HG03196 (cell line): Measurements from ENCODE around the gene TK1.

ENCODE experiments used
- ATAC-seq: cut with Tn5 transposase; IDR thresholded peaks from one replicate; pipeline ENCODE4 v1.9.1; 2021; ENCODE audit not compliant: unreplicated experiment

TK1 gene

DNA sequence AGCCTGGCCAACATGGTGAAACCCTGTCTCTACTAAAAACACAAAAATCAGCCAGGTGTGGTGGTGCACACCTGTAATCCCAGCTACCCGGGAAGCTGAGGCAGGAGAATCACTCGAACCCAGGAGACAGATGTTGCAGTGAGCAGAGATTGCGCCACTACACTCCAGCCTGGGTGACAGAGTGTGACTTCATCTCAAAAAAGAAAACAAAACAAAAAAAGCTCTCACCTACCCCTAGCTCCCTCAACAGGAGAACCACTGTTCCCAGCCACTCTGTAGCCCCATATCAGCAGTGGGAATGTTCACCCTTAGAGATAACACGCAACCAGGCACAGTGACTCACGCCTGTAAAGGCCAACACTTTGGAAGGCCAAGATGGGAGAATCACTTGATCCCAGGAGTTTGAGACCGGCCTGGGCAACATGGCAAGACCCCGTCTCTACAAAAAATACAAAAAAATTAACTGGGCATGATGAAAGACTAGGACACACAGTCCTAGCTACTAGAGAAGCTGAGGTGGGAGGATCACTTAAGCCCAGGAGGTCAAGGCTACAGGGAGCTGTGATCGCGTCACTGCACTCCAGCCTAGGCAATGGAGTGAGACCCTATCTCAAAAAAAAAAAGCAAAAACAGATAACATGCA is 50.9 kb downstream of the TK1 start:
- no peak for ATAC-seq

- ATAC-seq = no peak
Measured at GRCh38 chr17:78134899-78135385, 51.9 kb downstream of the TK1 start.

DNA sequence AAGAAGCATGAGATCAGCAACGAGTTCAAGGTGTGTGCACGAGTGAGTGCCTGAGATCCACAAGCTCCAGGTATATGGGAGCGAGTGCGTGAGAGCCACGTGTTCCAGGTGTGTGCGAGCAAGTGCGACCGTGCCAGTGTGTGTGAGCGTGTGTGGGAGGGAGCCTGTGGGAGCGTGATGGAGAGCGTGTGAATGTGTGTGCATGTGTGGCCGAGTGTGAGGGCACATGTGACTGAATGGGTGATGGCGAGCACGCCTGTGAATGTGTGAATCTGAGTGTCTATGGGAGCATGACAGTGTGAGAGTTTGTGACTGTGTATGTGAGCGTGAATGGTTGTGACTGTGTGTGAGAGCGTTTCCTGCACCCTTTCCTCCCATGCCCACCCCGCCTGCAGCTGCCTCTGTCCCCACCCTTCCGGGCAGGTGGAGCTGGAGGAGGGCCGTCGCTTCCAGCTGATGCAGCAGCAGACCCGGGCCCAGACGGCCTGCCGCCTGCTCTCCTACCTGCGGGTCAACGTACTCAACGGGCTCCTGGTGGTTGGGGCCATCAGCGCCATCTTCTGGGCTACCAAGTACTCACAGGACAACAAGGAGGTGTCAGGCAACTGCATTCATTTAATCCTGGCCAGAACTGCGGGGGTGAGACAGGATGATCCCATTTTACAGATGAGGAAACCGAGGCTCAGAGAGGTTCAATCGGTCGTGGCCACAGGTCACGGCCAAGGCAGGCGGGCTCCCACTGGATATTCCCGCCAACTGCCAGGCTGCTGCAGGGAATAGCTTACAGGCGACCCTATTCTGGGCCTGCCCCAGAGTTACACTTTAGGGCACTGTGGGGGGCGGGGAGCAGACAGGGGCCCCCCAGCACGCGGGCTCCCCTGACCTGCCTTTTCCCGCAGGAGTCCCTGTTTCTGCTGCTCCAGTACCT is 52.6 kb downstream of the TK1 start:
- no peak for ATAC-seq

DNA sequence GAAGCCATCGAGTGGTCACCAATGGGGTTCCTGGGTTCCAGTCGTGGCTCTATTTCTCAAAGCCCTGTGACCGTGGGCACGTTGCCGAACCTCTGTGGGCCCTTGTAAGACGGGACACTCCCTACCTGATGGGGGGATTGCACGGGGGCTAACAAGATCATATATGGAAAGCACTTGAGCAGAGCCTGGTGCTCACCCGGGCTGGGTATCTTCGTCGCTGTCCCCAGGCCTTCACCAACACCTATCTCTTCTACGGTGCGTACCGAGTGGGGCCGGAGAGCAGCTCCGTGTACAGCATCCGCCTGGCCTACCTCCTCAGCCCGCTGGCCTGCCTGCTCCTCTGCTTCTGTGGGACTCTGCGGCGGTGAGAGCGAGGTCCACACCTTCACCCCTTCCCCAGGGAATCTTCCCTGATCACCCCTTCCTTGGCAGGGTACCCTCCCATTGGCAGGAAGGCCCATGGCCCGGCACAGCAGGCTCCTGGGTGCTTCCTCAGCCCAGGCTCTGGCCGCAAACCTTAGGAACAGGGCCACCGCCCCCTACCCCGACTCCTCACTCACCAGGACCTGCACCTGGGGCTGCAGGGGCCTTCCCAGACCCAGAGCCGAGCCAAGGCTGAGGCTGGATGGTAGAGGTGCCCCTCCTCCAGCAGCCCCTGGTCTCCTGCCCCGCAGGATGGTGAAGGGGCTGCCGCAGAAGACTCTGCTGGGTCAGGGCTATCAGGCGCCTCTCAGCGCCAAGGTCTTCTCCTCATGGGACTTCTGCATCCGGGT is 53.5 kb downstream of the TK1 start:
- ATAC-seq = no peak

DNA sequence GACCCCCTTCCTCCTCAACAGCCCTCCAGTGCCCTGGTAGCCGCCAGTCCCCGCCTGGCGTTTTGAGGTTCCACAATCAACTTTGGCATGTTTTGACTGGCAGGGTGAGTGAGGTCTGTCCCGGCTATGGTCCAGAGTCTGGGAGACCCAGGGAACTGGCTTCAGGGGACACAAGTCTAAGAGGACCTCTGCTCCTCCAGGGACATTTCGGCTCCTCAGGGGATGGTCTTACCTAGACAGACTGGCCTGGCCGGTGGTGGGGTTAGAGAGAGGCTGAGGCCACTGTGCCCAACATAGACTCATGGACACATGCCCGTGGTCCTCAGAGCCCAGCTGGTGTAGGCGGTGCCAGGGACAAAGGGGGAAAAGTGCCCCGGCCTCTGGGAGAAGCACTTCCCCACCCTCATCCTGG is 54.1 kb downstream of the TK1 start:
- ATAC-seq = no peak

GRCh38 chr17:78132084-78132676 is 54.7 kb downstream of the TK1 start:
- no peak for ATAC-seq

DNA sequence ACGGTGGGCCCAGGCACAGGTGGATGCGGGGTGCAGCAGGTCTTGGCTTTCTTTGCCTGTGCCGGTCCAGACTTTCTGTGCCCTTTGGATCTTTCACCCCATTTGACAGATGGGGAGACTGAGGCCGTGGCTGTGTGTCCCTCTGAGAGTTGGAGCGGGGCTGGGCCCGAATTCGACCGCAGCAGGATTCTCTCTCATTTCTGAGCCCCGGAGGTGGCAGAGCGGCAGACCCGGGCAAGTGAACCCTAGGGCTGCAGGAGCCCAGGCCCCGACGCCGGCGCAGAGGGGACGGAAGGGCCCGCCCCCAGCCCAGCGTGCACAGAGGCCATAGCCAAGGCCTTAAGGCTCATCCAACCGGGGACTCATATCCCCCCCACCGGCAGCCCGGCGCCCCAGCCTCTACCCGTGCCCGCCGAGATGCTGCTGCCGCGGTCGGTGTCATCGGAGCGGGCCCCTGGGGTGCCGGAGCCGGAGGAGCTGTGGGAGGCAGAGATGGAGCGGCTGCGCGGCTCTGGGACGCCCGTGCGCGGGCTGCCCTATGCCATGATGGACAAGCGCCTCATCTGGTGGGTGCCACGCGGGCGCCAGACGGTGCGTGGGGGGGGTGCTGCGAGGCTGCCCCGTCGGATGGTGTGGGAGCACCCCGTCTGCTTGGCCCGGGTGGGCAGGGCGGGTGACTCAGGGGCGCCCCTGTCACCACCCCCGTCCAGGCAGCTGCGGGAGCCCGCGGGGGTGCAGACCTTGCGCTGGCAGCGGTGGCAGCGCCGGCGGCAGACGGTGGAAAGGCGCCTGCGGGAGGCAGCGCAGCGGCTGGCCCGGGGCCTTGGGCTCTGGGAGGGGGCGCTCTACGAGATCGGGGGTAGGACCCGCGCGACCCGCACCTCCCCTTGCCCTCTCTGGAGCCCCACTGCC is 55.4 kb downstream of the TK1 start:
- no peak for ATAC-seq

DNA sequence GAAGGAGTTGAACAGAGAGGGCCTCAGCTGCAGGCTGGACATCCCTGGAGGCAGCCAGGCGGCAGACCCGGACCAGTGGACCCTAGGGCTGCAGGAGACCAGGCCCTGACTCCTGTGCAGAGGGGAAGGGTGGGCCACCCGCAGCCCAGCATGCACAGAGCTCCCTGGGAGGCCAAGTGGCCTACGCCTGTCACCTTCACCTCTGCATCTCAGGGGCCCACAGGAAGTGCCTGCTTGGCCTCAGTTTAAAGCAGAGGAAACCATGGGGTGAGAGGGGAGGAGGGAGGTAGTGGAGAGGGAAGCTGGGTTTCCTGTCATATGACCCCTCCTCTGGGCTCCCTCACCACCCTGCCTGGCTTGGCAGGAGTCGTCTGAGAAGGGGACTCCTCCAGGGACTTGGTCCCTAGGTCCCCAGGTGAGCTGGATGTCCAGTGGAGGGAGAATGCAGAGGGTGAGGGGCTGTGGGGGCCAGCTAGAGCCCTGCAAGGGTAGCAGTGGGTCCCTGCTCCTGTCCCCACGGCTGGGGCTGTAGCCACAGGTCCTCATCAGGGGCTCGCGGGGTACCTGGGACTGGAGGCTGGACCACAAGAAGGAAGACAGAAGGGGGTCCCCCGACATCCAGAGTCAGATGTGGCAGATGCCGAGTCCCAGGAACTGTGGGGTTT is 56.3 kb downstream of the TK1 start, which contains the start of gene TMC8:
TMC8 (plus strand) TSS at position 335 of the 665 bp plus-strand sequence. CDS start 818 bp downstream, outside the sequence.
- ATAC-seq = no peak

GRCh38 chr17:78130090-78130436 is 56.8 kb downstream of the TK1 start:
- ATAC-seq = no peak

DNA sequence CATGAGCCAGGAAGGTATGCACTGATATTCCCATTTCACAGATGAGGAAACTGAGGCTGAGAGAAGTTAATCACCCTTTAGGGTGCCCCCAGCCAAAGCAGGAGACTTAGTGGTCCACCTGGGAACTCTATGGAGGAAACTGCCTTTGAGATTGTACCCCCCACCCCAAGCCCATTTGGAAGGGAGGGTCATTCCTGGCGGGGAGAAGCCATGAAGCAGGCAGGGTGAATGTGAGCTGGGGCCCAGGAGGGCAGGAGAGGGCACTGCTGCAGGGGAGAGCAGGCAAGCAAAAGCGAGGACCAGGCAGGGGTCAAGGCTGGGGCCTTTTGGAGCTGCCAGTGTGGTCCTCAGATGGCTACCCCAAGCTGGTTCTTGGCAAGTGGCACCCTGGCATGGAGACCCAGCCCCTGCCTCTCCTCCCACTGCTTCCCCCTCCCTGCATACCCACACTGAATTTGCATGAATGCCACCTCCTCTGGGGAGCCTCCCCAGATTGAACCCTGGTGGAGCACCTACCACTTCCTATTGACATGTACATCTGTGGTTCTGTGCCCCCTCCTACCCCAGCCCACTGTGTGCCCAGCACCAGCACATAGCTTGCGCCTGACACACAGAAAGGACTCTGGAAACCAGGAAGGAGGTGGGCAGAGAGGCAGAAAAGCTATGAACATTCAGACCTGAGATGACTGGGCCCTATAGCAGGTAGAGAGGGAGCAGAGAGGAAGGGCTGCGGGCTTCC is 57.3 kb downstream of the TK1 start:
- no peak for ATAC-seq

DNA sequence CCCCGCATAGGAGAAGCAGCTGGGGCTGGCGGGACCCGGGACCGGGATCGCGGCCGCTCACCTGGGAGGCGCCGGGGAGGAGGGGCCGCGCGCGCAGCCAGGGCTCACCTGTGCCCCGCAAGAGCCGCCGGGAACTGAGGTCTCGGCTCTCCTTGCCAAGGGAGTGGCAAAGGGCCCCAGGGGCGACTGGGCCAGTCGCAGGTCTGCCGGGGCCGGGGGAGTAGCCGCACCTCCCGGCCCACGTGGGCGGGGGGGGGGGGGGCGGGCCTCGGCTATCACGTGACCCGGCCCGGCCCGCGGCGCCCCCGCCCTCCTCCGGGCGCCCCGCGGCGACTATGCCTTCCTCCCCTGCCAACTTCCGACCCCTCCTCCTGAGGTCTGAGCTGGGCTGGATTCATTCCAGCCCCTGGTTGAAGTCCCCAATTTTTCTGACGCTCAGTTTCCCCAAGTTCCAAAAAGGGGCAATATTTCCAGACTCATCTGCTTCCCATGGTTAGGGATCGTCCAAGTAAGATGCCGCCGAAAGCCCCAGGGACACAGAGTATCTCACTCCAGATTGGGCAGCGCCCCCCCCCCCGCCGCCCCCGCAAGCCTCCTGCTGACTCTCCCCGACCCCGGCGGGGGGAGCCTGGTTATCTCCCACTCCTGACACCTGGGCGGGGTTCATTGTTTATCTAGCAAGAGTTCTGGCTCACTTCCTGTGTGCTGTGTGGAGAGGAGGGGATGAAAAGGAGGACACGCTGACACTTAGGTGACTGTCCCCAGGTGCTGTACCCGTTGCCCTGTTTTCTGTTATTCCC is 58.1 kb downstream of the TK1 start, which contains the start of gene TMC6:
TMC6 (minus strand) TSS at position 205 of the 800 bp plus-strand sequence. CDS start 1,923 bp downstream, outside the sequence.
- no peak for ATAC-seq

GRCh38 chr17:78127888-78128550 is 58.8 kb downstream of the TK1 start:
- no peak for ATAC-seq

DNA sequence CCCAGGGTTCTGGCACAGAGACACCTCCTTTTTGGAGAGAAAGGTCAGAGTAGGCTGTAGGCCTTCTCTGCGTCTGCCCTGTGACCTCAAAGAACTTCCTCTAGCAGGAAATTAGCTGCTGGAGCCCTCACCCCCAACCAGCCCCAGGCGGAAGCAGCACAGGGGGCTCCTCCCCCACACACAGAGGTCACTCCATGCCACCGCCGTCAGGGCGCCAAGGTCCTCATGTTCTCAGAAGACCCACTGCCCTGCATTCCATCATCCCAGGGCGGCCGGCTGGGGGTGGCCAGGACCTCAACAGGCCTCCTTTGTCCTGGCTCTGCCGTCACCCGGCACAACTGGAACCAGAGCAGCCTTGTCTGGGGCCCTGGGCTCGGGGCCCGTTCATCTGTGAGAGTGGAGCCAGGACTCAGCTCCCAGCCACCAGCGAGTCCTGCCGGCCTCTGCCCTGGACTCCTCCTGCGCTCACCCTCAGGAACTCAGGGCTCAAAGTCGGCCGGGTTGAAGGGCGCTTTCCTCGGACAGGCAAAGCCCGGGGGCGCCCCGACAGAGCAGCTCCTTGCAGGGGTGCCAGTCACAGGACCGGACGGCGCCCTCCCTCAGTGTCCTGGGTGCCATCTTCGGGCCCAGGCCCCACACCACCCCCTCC is 59.5 kb downstream of the TK1 start:
- no peak for ATAC-seq

DNA sequence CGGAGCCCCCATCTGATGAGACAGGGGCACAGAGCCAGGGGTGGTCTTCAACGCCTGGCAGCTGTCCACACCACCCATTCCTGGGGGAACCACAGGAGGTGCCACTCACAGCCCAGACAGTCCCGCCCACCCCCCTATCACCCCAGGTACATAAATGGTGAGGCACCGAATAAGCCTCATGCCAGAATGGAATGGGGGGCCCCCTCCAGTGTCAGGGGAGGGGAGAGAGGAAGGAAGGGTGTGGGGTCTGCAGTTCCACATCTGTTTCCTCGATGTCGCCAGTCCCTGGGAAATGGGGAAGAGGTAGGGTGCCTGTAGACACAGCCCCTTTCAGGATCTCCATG is 60.0 kb downstream of the TK1 start:
- ATAC-seq = no peak

DNA sequence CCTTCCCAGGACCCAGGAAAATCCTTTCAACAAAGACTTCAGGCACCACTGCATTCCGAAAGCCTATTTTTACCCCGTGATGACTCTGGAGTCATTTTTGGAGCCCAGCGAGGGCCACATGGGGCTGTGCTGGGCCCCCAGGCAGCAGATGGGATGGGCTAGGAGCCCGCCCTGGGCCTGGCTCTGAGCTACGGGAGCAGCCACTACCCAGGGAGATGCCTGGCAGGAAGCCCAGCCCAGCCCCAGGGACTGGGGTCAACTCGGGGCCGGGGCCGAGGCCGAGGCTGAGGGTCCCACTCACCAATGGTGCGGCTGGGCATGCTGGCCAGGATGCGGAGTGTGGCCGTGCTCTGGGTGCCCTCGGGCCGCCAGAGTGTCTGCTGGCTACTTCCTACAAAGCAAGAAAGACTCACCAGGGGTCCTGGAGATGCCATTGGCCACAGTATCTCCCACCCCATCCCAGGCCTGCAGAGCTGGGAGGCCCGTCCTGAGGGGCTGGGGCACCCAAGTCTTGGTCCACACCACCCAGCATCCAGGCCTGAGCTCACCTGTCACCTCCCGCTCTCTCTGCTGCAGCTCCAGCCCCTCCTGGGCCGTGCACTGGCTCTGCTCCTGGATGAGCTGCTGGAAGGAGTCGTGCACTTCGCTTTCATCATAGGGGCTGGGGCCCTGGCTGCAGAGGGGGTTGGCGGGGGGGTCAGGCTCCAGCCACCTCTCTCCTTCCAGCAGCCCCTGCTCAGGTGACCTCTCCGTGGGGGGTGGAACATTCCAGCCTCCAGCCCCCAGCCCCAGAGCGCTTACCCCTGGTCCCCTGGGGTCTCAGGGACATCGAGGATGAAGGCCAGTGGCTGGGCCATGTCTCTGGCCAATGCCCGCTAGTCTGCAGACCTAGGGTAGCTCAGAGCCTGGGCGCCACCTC is 60.6 kb downstream of the TK1 start:
- no peak for ATAC-seq
